RWPE2 (cell line): ENCODE results near the gene MASP2.
A peak's percentile ranks its signal among the peaks of the same experiment; 100 is the strongest.
"Not testable (repeated sequence)": the region's sequence is repeated elsewhere in the genome, so short reads cannot be mapped to it uniquely, and the experiment has no call there.

Source experiments
- ATAC-seq: fragments of 200-7000 bp; cut with Tn5 transposase; 3 replicates; pipeline ENCODE4 v1.9.1; 2021; ENCODE audit warnings: low read depth
- DNase-seq: peaks from one replicate; pipeline ENCODE4 v3.0.0-alpha.2; 2020; ENCODE audit warnings: low spot score
- H3K27ac ChIP-seq: fragments of 450-650 bp; 2 replicates; pipeline ENCODE4 v1.5.1; 2017; ENCODE audit warnings: mild to moderate bottlenecking; ENCODE audit not compliant: poor library complexity, severe bottlenecking
- H3K27me3 ChIP-seq: fragments of 250-450 bp; sonication (Bioruptor Pico); 2 replicates; pipeline ENCODE4 v1.5.1; 2021; ENCODE audit warnings: mild to moderate bottlenecking, moderate library complexity; ENCODE audit not compliant: insufficient read depth, poor library complexity, severe bottlenecking
- H3K36me3 ChIP-seq: fragments of 250-450 bp; sonication (Bioruptor Pico); 2 replicates; pipeline ENCODE4 v1.5.1; 2020; ENCODE audit warnings: low read depth, mild to moderate bottlenecking, moderate library complexity
- H3K4me1 ChIP-seq: fragments of 250-450 bp; sonication (Bioruptor Pico); 2 replicates; pipeline ENCODE4 v1.5.1; 2021; ENCODE audit warnings: mild to moderate bottlenecking, moderate library complexity; ENCODE audit not compliant: insufficient read depth, poor library complexity, severe bottlenecking
- H3K4me3 ChIP-seq: fragments of 250-450 bp; sonication (Bioruptor Pico); 2 replicates; pipeline ENCODE4 v1.5.1; 2021; ENCODE audit warnings: mild to moderate bottlenecking, moderate library complexity; ENCODE audit not compliant: severe bottlenecking
- H3K9me3 ChIP-seq: fragments of 250-450 bp; sonication (Bioruptor Pico); 2 replicates; pipeline ENCODE4 v1.5.1; 2021; ENCODE audit warnings: mild to moderate bottlenecking, moderate library complexity; ENCODE audit not compliant: severe bottlenecking
- TF ChIP-seq, protein P1 (sequence below): fragments of 450-650 bp; IDR thresholded peaks from one replicate; pipeline ENCODE4 v1.5.1; 2017; ENCODE audit warnings: mild to moderate bottlenecking, moderate library complexity; ENCODE audit not compliant: poor library complexity, severe bottlenecking

The MASP2 gene

DNA sequence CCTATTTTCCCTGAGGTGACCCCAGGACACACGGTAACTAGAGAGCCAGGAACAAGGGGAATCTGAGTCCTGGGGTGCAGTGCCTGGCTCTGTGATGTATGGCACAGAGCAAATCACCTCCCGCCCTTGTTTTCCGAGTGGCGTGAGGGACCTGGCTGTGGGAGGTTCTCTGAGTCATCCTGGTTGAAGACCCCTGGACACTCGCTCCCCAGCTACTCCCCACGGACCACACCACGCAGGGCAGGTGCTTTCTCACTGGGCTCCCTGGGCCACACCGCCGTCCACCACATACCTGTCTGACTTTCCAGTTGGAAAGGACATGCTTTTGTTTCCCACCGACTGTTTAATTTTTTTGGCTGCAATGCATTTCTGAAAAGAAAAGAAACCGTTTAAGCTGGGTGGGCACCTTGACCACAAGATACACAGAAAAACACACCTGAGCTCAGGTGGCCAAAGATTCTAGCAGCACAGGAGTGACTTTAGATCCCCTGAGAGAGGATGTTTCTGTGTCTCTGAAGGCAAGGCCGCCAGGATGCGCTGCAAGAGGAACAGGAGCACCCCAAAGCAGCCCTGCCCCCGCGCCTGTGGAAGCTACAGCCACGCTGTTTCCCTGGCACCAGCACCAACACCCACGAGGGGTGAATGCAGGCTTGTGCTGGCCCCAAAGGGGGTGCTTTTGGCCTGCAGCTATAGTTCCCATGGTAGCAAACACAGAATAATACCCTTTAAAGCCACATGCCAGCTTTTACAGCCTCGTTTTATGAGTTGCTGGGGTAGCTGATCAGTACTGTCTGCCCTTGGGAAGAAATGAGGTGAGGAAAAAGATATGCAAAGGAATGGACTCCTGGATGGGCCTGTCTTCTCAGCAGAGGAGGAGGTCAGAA is 20.9 kb upstream of the MASP2 start:
- TF ChIP-seq, protein P1, sequence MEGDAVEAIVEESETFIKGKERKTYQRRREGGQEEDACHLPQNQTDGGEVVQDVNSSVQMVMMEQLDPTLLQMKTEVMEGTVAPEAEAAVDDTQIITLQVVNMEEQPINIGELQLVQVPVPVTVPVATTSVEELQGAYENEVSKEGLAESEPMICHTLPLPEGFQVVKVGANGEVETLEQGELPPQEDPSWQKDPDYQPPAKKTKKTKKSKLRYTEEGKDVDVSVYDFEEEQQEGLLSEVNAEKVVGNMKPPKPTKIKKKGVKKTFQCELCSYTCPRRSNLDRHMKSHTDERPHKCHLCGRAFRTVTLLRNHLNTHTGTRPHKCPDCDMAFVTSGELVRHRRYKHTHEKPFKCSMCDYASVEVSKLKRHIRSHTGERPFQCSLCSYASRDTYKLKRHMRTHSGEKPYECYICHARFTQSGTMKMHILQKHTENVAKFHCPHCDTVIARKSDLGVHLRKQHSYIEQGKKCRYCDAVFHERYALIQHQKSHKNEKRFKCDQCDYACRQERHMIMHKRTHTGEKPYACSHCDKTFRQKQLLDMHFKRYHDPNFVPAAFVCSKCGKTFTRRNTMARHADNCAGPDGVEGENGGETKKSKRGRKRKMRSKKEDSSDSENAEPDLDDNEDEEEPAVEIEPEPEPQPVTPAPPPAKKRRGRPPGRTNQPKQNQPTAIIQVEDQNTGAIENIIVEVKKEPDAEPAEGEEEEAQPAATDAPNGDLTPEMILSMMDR = no peak
- Histone ChIP-seq H3K27ac (no peak overlapping the region), H3K36me3 (peaks cover 81% of the 10 kb centered on the region), H3K4me3 (no peak overlapping the region), H3K9me3 (no peaks in the 10 kb centered on the region), H3K27me3 (no peaks in the 10 kb centered on the region), H3K4me1 (no peaks in the 10 kb centered on the region)
- peak; percentile 42 for DNase-seq
- ATAC-seq = no peak

DNA sequence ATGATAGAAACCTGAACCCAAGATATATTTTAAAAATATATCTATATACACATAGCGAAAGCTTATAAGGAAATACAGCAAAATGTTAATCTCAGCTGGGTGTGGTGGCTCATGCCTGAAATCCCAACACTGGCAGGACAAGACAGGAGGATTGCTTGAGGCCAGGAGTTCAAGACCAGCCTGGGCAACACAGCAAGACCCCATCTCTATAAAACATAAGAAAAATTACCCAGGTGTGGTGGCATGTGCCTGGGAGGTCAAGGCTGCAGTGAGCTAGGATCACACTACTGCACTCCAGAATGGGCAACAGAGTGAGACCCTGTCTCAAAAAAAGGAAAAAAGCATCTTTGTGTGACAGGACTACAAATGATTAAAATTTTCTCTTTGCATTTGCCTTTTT is 18.8 kb upstream of the MASP2 start:
- TF ChIP-seq, protein P1 = no peak
- Histone ChIP-seq H3K4me3 (no peak overlapping the region), H3K27ac (no peak overlapping the region), H3K27me3 (no peaks in the 10 kb centered on the region), H3K4me1 (peaks cover 3% of the 10 kb centered on the region), H3K9me3 (no peaks in the 10 kb centered on the region), H3K36me3 (peaks cover 60% of the 10 kb centered on the region)
- ATAC-seq (no peak), DNase-seq (no peak)

DNA sequence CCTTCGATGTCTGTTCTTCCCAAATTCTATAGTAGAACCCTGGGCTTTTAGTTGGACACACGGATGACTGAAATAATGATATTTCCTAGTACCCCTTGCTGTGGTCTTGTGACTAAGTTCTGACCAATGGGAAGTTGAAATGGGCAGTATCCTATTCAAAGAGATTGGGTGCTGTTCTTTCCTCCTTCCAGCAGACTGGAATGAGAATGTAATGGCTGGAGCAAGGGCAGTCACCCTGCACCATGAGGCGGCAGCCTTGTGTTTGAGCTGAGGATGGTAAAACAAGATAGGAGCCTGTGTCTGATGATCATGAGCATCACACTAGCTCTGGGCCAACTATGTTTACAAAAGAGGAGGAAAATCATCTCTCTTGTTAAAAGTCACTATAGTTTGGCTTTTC is 17.9 kb upstream of the MASP2 start:
- DNase-seq (peak; percentile 1), ATAC-seq (no peak)
- H3K36me3 ChIP-seq = peaks cover 55% of the 10 kb centered on the region
- H3K4me3 ChIP-seq = no peak overlapping the region
- H3K27me3 ChIP-seq = no peaks in the 10 kb centered on the region
- peaks cover 4% of the 10 kb centered on the region for H3K4me1 ChIP-seq
- H3K27ac ChIP-seq = no peak overlapping the region
- no peaks in the 10 kb centered on the region for H3K9me3 ChIP-seq
- TF ChIP-seq, protein P1 = no peak

DNA sequence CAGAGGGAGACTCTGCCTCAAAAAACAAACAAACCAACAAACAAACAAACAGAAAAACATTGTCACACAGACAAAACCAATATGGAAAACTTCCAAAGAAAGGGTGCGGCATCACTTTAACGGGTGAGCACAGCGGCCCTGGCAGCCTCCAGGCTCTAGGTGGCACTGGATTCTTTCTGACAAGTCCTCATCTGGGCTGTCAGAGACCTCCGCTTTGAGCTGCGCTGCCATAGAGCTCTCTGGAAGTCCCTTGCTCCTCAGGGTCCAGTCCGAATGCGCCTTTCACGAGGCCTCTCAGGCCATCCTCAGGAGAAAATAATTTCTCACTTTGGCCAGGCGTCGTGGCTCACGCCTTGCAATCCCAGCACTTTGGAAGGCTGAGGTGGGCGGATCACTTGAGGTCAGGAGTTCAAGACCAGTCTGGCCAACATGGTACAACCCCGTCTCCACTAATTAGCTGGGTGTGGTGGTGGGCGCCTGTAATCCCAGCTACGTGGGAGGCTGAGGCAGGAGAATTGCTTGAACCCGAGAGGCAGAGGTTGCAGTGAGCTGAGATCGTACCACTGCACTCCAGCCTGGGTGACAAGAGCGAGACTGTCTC is 17.0 kb upstream of the MASP2 start:
- peaks cover 46% of the 10 kb centered on the region for H3K36me3 ChIP-seq
- not testable (repeated sequence) for H3K4me1 ChIP-seq, H3K27ac ChIP-seq, H3K4me3 ChIP-seq, ATAC-seq, H3K27me3 ChIP-seq, H3K9me3 ChIP-seq
- DNase-seq = peak; percentile 15

DNA sequence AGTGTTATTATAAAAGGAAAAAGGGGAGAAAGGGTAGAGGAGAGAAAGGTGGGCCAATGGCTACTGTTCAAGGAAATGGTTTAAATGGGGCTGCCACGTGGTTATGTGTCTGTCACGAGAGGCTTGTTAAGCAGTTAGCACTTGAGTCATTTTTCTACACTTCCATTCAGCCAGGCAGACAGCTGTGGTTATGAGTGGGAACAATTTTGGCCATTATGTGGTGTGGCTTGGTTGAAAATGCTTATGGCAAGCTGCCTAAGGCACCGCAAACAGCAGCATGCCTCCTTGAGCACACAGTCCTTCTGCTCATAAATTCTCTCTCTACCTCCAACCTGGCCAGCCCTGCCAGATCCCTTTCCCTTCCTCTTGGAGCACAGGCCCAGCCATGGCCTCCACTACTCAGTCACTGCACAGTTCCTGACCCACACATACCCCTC is 15.9 kb upstream of the MASP2 start:
- TF ChIP-seq, protein P1 = no peak
- Histone ChIP-seq H3K36me3 (peaks cover 46% of the 10 kb centered on the region), H3K9me3 (no peaks in the 10 kb centered on the region), H3K4me1 (peaks cover 4% of the 10 kb centered on the region), H3K27ac (no peak overlapping the region), H3K27me3 (no peaks in the 10 kb centered on the region), H3K4me3 (no peak overlapping the region)
- DNase-seq (peak; percentile 7), ATAC-seq (no peak)
